HG03442 (cell line): ENCODE results near the gene HMGCS1.
"Not testable (repeated sequence)": the region's sequence is repeated elsewhere in the genome, so short reads cannot be mapped to it uniquely, and the experiment has no call there.

ENCODE experiments used
- ATAC-seq: cut with Tn5 transposase; IDR thresholded peaks from one replicate; pipeline ENCODE4 v1.9.1; 2021; ENCODE audit warnings: mild to moderate bottlenecking, moderate library complexity; ENCODE audit not compliant: unreplicated experiment

Gene HMGCS1

GRCh38 chr5:43313035-43313853, at the start of gene HMGCS1:
HMGCS1 (minus strand) TSS chr5:43313412; CDS start chr5:43298965, 14,447 bp downstream.
- peak; percentile 91 for ATAC-seq

DNA sequence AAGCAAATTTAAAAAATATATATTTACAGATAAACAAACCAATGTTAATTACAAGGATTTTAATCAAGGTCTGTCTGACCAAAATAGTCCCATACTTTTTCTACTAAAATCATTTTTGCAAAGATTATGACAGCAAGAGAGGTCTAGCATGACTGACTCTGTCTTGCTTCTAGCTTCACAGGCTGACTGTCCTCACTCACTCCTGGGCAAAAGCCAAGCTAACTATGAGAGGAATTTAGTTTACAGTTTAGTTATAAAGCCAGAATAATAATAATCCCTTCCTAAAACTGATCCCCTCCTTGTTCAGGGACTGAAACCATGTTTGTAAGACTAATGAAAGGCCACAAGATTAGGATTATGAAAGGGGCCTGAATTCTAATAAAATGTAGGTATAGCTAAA, 45.5 kb upstream of the HMGCS1 start:
- no peak for ATAC-seq

- ATAC-seq: no peak
These were observed 45.1 kb upstream of the HMGCS1 start for GRCh38 chr5:43358301-43358700.

DNA sequence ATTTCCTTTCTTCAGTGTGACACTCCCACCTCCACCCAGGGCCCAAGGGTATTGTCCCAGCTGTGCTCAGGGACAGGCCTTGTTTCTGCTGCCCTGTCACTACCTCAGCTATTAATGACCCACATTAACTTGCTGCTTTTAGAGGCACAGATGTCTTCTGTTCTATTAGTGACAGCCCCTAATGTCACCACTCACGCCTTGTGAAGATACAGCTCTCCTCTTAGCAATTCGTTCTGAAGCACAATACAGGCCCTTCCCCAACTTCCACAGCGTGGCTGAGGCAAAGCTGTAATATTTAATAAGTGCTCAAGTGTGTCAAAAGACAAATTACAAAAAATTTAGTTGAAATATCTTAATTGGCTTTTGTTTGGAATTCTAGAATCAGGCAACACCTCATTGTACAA, 44.7 kb upstream of the HMGCS1 start:
- no peak for ATAC-seq

DNA sequence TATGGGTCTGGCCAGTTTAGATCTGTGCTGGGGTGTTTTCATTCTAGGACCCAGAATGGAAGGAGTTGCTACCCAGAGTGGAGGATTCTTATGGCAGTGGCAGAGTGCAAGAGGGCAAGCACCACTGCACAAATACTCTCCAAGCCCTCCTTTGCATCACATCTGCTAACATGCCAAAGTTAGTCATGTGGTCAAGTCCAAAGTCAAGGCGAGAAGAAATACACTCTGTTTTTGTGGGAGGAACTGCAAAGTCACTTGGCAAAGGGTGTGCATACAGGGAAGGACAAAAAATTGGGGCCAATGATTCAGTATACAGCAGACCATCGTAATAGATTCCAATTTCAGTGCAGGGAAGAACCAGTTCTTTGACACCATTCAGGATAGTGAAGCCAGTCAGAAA, 43.9 kb upstream of the HMGCS1 start:
- ATAC-seq: no peak

- ATAC-seq: no peak
These were observed 41.6 kb upstream of the HMGCS1 start for GRCh38 chr5:43354774-43355173.

GRCh38 chr5:43353668-43354067, 40.5 kb upstream of the HMGCS1 start:
- no peak for ATAC-seq

GRCh38 chr5:43352915-43353314, 39.7 kb upstream of the HMGCS1 start:
- ATAC-seq: no peak

DNA sequence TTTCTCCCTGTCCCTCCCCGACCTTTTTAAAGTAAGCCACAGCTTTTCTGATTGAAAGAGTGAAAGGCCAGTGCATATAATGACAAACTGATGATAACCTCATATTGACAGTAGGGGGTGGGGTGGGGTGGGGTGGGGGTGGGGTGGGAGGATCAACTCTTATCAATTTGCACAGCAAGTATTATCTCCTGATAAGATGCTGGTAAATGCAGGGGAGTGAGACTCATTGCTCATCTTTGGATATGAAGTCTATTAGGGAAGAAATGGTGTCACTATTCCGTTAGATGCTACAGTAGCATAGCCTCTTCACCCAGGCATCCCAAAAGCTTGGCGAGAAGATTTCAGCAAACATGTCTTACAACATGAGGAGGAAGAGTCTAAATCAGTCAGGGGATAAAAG, 38.9 kb upstream of the HMGCS1 start:
- no peak for ATAC-seq

- no peak for ATAC-seq
These were observed 35.7 kb upstream of the HMGCS1 start for GRCh38 chr5:43348861-43349363.

DNA sequence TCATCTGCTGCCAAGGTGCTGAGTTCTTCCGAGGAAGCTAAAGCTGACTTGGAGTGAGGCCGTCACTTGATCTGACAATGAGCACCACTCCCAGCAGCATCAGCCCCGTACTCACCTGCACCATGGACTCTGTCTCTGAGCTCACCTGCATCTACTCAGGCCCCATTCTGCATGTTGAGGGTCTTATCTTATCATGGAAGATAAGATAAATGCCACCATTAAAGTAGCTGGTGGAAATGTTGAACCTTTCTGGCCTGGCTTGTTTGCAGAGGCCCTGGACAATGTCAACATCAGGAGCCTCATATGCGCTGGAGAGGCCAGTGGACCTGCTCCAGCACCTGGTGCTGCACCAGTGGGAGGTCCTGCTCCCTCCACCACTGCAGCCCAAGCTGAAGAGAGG, 35.0 kb upstream of the HMGCS1 start:
- no peak for ATAC-seq

GRCh38 chr5:43338862-43339261, 25.6 kb upstream of the HMGCS1 start:
- ATAC-seq: no peak

GRCh38 chr5:43336159-43336558, 22.9 kb upstream of the HMGCS1 start:
- ATAC-seq: no peak

DNA sequence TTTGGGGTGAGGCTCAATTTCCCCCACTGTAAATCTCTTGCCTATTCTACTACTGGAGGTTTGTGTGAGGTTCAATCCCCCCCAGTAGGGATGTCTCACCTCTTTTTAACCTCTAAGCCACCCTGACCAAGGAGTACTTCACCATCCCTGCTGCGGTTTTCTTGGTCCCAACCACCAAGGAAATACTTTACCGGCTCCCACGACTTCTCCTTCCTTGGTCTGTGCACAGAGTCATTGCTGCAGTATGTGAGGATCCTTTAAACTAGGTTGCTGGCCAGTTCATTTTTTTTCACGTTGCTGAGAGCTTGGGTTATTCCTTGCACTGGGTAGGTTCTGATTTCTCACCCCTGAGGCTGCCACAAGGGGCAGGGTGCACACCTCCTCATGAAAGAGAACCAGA, 22.5 kb upstream of the HMGCS1 start:
- no peak for ATAC-seq

DNA sequence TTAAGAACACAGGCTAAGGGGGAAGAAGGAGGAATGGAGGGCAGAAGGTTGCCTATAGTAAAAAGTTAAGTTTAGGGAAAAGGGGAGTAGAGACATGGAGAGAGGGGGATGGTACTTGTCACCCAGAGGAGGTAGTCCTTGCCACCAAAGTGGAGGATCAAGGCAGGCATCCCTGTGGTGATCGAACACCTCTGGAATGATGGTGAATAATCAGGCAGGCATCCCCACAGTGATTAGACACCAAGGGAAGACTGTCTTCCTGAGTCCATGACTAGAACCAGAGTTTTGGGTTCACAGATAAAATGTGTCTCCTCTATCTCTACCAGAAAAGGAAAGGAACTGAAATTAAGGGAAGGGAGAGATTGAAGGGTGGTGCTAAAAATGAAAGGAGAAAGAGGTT, 19.2 kb upstream of the HMGCS1 start:
- no peak for ATAC-seq

GRCh38 chr5:43325624-43326023, 12.4 kb upstream of the HMGCS1 start:
- not testable (repeated sequence) for ATAC-seq

- not testable (repeated sequence) for ATAC-seq
These were observed 10.3 kb upstream of the HMGCS1 start for GRCh38 chr5:43323488-43323887.

DNA sequence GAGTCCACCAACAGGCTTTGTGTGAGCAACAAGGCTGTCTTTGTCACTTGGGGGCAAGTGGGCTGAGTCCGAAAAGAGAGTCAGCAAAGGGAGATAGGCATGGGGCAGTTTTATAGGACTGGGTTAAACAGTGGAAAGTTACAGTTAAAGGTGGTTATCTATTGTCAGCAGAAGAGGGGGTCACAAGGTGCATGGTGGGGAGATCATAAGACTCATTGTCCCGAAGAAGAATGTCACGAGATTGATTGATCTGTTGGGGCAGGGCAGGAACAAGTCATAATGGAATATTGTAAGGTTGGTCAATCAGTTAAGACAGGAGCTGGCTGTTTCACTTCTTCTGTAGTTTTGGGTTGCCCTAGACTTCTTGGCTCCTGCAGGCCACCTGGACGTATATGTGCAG, 7.6 kb upstream of the HMGCS1 start:
- ATAC-seq: no peak

DNA sequence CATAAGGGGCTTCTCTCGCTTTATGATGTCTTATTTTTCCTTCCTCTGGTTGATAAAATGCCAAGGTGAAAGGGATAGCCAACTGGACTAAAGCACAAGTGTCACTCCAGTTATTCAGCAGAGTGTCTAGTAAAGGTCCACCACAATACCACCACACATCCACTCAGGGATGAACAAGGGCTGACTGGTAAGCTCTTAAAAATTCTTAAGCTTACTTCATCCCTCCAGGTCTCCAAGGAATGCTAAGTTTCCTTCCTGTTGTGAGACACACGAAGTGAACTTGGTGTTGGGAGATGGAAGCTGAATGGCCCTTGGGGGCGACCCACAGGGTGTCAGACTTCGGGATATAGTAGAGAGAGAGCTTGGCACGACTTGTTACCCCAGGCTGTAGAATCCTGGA, 3.2 kb upstream of the HMGCS1 start:
- no peak for ATAC-seq

GRCh38 chr5:43315682-43316081, 2.5 kb upstream of the HMGCS1 start:
- no peak for ATAC-seq

GRCh38 chr5:43315263-43315662, 2.1 kb upstream of the HMGCS1 start:
- no peak for ATAC-seq

DNA sequence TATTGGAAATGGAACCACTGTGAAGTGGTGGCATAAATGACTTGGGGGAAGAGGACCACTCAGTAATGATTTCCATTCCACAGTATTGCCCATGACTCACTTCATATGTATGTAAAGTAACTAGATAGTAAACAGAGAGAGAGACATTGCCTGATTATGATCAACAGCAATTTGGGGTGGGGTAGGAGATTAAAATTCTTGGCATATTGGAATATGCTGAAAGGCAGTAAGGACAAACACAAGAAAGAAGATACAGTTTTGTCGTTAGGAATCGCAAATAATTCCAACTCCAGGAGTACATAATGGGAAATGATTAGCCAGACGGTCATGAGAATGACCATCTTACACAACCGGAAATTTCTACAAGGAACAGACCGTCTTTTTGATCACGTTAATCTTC, 1.5 kb upstream of the HMGCS1 start:
- ATAC-seq: no peak
